C1 segment of cervical spinal cord (tissue), 14 donors: Measurements from ENCODE around the gene GATAD2A.

Experiments used
- DNase-seq, 14 donors: peaks; one replicate each; lab custom pipeline; 2025; lab: John Stamatoyannopoulos, UW

Gene GATAD2A

GRCh38 chr19:19544257-19544953 is 138.9 kb downstream of the GATAD2A start:
- no peak for DNase-seq

DNA sequence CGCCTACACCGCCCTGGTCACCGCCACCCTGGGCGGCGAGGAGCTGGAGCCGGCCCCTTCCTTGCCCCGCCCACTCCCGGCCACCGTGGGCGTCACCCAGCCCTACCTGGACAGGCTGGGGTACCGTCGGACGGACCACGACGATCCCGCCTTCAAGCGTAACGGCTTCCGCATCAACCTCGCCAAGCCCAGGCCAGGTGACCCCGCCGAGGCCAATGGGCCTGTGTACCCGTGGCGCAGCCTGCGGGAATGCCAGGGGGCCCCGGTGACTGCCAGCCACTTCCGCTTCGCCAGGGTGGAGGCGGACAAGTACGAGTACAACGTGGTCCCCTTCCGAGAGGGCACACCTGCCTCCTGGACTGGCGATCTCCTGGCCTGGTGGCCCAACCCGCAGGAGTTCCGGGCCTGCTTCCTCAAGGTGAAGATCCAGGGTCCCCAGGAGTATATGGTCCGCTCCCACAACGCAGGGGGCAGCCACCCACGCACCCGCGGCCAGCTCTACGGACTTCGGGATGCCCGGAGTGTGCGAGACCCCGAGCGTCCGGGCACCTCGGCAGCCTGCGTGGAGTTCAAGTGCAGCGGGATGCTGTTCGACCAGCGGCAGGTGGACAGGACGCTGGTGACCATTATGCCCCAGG is 139.6 kb downstream of the GATAD2A start:
- DNase-seq, result no peak

DNA sequence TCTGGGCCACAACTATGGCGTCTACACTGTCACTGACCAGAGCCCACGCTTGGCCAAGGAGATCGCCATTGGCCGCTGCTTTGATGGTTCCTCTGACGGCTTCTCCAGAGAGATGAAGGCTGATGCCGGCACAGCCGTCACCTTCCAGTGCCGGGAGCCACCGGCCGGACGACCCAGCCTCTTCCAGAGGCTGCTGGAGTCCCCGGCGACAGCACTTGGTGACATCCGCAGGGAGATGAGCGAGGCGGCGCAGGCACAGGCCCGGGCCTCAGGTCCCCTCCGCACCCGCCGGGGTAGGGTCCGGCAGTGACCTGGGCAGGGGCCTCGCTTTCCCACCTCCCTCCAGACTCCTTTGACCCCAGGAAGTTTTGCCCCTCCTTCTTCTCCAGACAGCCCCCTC is 140.2 kb downstream of the GATAD2A start:
- no peak for DNase-seq

GRCh38 chr19:19546751-19547162 is 141.3 kb downstream of the GATAD2A start:
- DNase-seq, result no peak

- DNase-seq, result no peak
Measured at GRCh38 chr19:19547674-19548336, 142.3 kb downstream of the GATAD2A start.

DNA sequence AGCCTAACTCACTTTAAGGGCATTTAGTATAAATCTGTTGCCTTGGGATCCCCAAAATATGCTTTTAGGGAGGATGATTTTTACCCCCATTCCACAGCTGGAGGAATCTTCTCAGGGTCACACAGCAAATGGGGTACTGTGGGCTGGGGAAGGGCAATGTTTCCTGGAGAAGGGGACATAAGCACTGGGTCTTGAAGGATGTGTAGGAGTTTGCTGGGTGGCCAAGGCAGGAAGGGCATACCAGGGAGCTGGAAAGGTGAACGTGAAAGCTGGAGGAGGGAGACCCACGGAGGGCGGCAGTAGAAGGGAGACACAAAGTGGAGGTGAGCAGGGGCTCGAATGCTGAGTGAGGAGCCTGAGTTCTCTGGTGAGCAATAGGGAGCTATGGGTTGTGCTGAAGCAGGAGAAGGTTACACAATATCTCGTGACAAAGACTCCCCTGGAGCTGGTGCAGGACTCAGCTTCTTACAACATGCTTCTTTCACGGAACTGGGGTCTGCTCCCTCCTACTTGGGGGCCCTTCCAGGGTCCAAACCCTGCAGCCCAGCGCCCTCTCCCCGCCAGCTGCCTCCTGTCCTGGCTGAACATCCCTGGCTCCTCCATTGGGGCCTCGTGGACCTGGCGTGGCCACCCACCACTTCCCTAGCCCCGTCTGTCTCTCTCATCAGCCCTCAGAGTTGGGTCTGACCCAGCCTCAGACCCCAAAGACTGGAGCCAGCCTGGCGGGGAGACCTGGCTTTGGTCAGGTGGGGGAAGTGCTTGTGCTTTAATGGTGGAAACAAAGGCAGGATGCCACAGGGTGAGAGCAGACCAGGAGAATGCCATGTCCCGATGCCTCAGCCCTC is 143.7 kb downstream of the GATAD2A start:
- no peak for DNase-seq

- no peak for DNase-seq
Measured at GRCh38 chr19:19549804-19550464, 144.5 kb downstream of the GATAD2A start.

GRCh38 chr19:19550485-19550929 is 145.0 kb downstream of the GATAD2A start:
- no peak for DNase-seq

- DNase-seq, result no peak
Measured at GRCh38 chr19:19550972-19551852, 145.7 kb downstream of the GATAD2A start.

DNA sequence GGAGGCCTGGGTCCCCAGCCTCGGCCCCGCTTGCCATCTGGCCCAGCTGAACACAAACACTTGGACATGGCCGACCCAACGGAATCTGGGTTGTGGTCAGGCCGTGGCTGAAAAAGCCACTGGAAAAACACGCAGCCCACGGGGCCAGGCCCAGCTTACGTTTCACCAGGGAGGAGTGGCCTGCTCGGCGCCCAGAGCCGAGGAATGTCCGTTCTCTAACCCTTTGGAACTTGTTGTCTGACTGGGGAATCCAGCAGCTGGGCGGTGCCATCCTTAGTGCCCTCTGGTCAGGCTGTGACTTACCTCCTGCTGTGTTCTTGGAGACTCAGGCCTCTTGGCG is 146.3 kb downstream of the GATAD2A start:
- DNase-seq, result no peak

- no peak for DNase-seq
Measured at GRCh38 chr19:19552798-19553197, 147.3 kb downstream of the GATAD2A start.

DNA sequence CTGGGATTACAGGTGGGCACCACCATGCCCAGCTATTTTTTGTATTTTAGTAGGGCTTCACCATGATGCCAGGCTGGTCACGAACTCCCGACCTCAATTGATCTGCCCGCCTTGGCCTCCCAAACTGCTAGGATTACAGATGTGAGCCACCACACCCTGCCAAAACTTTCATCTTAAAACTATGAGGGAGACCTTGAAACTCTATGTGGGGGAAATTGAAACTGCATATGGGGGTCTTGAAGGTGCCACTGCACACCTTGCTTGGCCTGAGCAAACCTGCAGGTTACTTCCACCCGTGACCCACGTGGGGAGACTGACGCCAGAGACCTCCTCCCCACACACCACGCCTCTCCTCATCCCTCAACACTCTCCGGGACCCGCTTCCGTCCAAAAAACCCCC is 148.2 kb downstream of the GATAD2A start:
- no peak for DNase-seq

- DNase-seq, result peak in 1 of 14 donors; percentile 16
Measured at GRCh38 chr19:19554074-19555023, 148.9 kb downstream of the GATAD2A start.

GRCh38 chr19:19558055-19558454 is 152.6 kb downstream of the GATAD2A start:
- no peak for DNase-seq
